Epithelial cell of prostate (primary cell): ENCODE measurements around the gene KCNJ18.
"Not testable (repeated sequence)": the region's sequence is repeated elsewhere in the genome, so short reads cannot be mapped to it uniquely, and the experiment has no call there.

Source experiments
- DNase-seq: peaks from one replicate; pipeline ENCODE4 v3.0.0-alpha.2; 2011; ENCODE audit warnings: low read depth, low spot score
- H3K27ac ChIP-seq: fragments of 450-650 bp; 2 replicates; pipeline ENCODE4 v1.5.1; 2017; ENCODE audit warnings: mild to moderate bottlenecking

KCNJ18 gene

GRCh38 chr17:21719511-21720226, 27.3 kb downstream of the KCNJ18 start:
- DNase-seq, H3K27ac ChIP-seq: not testable (repeated sequence)

- H3K27ac ChIP-seq, DNase-seq: not testable (repeated sequence)
Observed at GRCh38 chr17:21720566-21720965, 28.2 kb downstream of the KCNJ18 start.

DNA sequence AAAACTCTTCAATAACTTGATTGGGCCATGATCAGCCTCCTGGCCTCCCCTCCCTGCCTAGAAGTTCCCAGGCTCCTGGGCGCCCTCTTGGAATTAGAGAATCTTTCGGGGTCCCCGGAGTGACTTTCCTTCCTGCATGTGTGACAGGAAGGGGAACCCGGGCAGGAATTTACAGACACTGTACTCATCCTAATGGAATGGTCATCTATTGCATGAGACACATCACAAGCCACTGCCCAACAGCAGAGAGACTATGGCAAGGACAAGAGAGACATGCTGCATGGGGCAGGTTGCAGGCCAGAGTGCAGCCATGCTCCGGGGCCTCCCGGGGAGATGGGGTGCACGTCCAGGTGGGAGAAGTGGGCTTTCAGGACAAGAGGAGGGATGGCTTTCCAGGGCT, 29.9 kb downstream of the KCNJ18 start:
- not testable (repeated sequence) for DNase-seq

DNA sequence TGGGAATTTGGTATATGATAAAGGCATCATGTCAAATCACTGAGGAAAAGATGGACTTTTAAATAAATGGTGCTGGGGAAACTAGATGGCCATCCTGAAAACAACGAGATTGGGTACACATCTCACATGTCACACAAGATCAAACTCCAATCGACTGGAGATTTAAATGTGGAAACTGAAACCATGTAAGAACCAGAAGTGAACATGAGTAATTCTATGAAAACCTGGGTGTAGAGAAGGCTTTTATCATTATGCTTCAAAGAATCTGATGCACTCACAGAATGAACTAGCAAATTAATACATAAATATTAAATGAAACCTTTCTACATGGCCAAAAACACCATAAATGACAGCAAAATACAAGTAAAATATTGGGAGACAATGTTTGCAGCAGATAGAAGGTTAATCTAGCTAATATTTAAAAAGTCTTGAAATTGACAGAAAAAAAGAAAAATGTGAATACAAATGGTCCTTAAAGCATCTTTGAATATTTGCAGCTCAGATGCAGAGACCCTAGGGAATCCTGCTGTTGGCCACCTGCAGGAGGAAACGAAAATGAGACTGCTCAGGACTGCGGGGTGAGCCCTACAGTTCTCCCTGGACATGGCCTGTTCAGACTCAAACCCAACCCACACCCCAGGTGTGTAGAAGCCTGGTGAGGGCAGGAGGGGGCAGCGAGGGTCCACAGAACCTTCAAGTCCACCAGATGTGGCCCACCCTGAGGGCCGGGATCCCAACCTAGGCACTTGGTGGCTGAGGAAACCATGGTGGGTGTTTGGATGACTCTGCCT, 32.1 kb downstream of the KCNJ18 start:
- H3K27ac ChIP-seq, DNase-seq: not testable (repeated sequence)

More for the DNA sequence above, 29.9 kb downstream of the KCNJ18 start:
- not testable (repeated sequence) for H3K27ac ChIP-seq

GRCh38 chr17:21731076-21731475, 38.8 kb downstream of the KCNJ18 start:
- H3K27ac ChIP-seq, DNase-seq: not testable (repeated sequence)

DNA sequence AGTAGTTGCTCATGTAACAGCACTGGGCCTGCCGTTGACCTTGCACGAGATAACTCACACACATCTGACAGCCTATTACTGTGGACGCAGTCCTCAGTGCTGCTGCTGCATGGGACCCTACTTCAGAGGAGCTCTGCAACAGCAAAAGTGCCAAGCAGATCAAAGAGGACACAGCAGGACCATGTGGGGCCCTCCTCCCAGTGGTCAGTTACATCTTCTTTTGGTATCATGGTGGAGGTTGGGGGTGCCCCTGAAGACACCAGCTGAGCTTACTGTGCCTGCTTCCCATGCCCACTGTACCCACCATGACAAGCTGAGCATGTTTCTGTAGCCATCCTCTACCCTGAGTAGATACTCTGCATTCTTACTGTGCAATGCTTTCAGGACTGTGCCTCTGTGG, 41.6 kb downstream of the KCNJ18 start:
- DNase-seq, H3K27ac ChIP-seq: not testable (repeated sequence)

DNA sequence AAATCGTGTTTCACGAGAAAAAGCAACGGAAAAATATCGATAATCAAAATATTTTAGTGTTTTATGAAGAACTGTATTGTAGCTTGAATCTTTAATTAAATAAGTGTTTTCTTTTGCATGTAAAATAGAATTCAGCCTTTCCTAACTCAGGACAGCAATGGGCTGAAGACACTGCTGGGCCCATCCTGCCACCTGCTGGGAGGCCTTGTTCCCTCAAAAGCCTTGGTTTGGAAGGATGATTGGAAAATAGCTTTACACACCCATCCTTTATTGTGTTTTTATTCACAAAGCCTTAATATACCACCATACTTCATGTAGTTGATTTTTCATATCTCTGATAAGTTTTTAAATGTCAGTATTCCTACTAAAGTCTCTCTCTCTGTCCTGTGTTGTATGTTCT, 43.5 kb downstream of the KCNJ18 start:
- not testable (repeated sequence) for DNase-seq, H3K27ac ChIP-seq

GRCh38 chr17:21737015-21737580, 44.8 kb downstream of the KCNJ18 start:
- not testable (repeated sequence) for H3K27ac ChIP-seq, DNase-seq

- H3K27ac ChIP-seq = not testable (repeated sequence)
Observed at GRCh38 chr17:21738241-21738640, 45.9 kb downstream of the KCNJ18 start.

GRCh38 chr17:21738877-21739474, 46.7 kb downstream of the KCNJ18 start:
- not testable (repeated sequence) for H3K27ac ChIP-seq

More at GRCh38 chr17:21738241-21738640, 45.9 kb downstream of the KCNJ18 start:
- not testable (repeated sequence) for DNase-seq

GRCh38 chr17:21739485-21739884, 47.2 kb downstream of the KCNJ18 start:
- not testable (repeated sequence) for H3K27ac ChIP-seq, DNase-seq

More at GRCh38 chr17:21738877-21739474, 46.7 kb downstream of the KCNJ18 start:
- not testable (repeated sequence) for DNase-seq

DNA sequence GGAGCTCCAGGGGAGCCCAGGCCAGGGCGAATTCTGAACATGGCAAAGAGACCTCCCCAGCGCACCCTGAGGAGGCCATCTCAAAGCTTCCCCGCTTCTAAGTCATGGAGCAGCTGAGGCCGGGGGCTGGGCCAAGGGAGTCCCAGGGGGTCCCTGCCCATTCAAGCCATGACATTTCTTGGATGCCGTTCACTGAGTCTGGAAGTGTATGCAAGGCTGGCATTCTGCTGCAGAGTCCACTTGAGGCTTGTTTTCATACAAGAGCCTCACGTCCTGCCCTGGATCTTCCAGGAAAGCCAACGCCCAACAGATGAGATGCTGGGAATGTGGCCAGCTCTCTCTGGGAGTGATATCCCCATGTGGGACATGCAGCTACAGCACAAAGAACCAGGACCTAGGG, 48.5 kb downstream of the KCNJ18 start:
- DNase-seq, H3K27ac ChIP-seq: not testable (repeated sequence)

- not testable (repeated sequence) for DNase-seq, H3K27ac ChIP-seq
Observed at GRCh38 chr17:21741520-21741919, 49.2 kb downstream of the KCNJ18 start.

DNA sequence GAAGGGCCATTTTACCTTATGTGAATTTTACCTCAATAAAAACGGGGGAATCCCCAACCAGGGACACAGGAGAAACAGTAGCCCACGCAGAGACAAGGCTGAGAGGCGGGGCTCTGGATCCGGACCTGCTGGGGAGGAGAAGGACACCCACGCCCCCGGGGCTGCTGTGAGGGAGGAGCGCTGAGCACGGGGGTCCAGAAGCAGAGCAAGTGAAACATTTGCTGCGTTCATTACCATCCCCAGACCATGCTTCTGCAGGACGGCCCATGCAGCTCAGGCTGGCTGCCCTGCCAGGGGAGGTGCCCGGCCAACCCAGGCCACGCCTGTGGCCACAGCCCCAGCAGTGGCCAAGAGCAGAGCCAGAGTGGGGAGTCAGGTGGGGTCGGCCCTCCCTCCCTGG, 50.0 kb downstream of the KCNJ18 start:
- no peak overlapping the region for H3K27ac ChIP-seq
- no peak for DNase-seq

GRCh38 chr17:21744151-21744550, 51.8 kb downstream of the KCNJ18 start:
- DNase-seq, H3K27ac ChIP-seq: not testable (repeated sequence)

DNA sequence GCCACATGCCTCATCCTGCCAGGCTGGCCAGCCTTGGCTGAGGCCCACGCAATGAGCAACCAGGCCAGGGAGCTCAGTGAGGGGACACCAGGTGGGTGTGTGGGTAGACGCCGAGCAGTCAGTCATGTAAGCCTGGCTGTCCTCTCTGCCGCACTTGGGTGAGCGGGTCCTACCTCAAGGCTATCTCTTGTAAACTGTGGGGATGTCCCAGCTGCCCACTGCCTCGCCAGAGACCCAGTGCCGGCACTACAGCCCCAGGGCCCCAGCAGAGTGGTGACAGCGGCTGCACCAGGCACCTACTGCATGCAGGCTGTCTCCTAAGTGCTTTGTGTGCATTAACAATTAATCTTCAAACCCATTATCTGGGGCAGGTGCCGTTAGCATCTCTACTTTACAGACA, 52.3 kb downstream of the KCNJ18 start:
- not testable (repeated sequence) for H3K27ac ChIP-seq, DNase-seq

DNA sequence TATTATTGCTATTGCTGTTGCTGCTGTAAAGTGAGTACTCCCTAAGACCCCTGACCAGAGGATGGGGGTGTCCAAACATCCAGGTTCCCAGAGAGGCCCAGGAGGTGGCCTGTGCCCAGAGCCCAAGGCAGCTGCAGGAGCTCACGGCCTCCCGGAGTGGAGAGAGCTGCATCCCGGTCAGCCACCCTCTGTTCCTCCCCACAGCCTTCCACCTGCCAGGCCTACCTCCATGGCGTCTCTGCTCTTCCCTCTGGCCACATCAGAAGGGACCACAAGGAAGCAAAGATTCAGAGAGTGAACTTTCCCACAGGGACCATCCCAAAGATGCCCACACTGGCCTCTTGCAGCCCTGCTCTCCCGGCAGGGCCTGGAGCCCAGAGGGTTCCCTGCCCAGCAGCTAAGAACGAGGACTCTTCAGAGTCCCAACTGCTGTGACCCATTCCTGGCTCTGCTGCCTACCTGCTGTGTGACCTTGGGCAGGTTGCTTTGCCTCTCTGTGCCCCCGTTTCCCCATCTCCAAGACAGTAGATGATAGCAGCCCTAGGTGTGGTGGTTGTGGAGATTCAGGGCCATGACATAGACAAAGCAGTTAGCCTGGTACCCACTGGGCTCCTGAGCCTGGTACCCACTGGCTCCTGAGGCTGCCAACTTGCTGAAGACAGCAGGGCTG, 53.2 kb downstream of the KCNJ18 start:
- DNase-seq, H3K27ac ChIP-seq: not testable (repeated sequence)

- DNase-seq, H3K27ac ChIP-seq: not testable (repeated sequence)
Observed at GRCh38 chr17:21746415-21746814, 54.1 kb downstream of the KCNJ18 start.

GRCh38 chr17:21747195-21747915, 55.0 kb downstream of the KCNJ18 start:
- H3K27ac ChIP-seq, DNase-seq: not testable (repeated sequence)
